SU-DHL-6 (cell line): ENCODE data around the gene GFOD1.
"Not testable (repeated sequence)": the region's sequence is repeated elsewhere in the genome, so short reads cannot be mapped to it uniquely, and the experiment has no call there.

Experiments
- H2AFZ ChIP-seq: fragments of 200-600 bp; sonication (generic); 2 replicates; pipeline ENCODE4 v1.6.1; 2014; ENCODE audit warnings: low read depth, mild to moderate bottlenecking, moderate library complexity, mixed read lengths, antibody characterized with exemption, low read length; ENCODE audit not compliant: severe bottlenecking
- H3F3A ChIP-seq: fragments of 200-600 bp; shearing (Covaris generic); 2 replicates; pipeline ENCODE4 v1.6.0; 2016; ENCODE audit warnings: antibody characterized with exemption, mild to moderate bottlenecking; ENCODE audit not compliant: insufficient read depth
- H3K27ac ChIP-seq: fragments of 200-600 bp; sonication (generic); 2 replicates; pipeline ENCODE4 v1.5.1; 2016; ENCODE audit warnings: low read depth, mild to moderate bottlenecking, low read length, moderate library complexity, mixed read lengths
- H3K27me3 ChIP-seq: fragments of 200-600 bp; sonication (generic), shearing (Covaris generic); 2 replicates; pipeline ENCODE4 v1.6.0; 2014; ENCODE audit warnings: mild to moderate bottlenecking, low read length
- H3K36me3 ChIP-seq: fragments of 200-600 bp; sonication (generic); 2 replicates; pipeline ENCODE4 v1.6.1; 2014; ENCODE audit warnings: mild to moderate bottlenecking, low read length, mixed read lengths
- H3K4me2 ChIP-seq: fragments of 300-600, 200-600 bp; shearing (Covaris generic), sonication (generic); 2 replicates; pipeline ENCODE4 v1.6.0; 2014; ENCODE audit warnings: low read length, low read depth, mild to moderate bottlenecking; ENCODE audit not compliant: poor library complexity, severe bottlenecking
- H3K4me3 ChIP-seq: fragments of 200-600 bp; sonication (generic); 2 replicates; pipeline ENCODE4 v1.5.1; 2014; ENCODE audit warnings: antibody characterized with exemption, low read length, mild to moderate bottlenecking, mixed read lengths; ENCODE audit not compliant: insufficient read depth, poor library complexity, severe bottlenecking
- H3K79me2 ChIP-seq: fragments of 200-600 bp; sonication (generic); 2 replicates; pipeline ENCODE4 v1.6.1; 2014; ENCODE audit warnings: mild to moderate bottlenecking, low read length, moderate library complexity; ENCODE audit not compliant: insufficient read depth
- H3K9ac ChIP-seq: fragments of 200-600 bp; sonication (generic); 2 replicates; pipeline ENCODE4 v1.7.0; 2014; ENCODE audit warnings: mild to moderate bottlenecking, low read length
- H3K9me2 ChIP-seq: fragments of 200-600 bp; sonication (generic); replicated peaks from 2 replicates; pipeline ENCODE4 v1.6.1; 2014; ENCODE audit warnings: low read length; ENCODE audit not compliant: insufficient read depth
- H3K9me3 ChIP-seq: fragments of 200-600 bp; sonication (generic); 2 replicates; pipeline ENCODE4 v1.6.1; 2014; ENCODE audit warnings: low read length, mixed read lengths; ENCODE audit not compliant: insufficient read depth
- H4K20me1 ChIP-seq: fragments of 200-600 bp; sonication (generic); 2 replicates; pipeline ENCODE4 v1.6.1; 2014; ENCODE audit warnings: low read depth, mild to moderate bottlenecking, antibody characterized with exemption, low read length, moderate library complexity, mixed read lengths
- EZH2phosphoT487 ChIP-seq: fragments of 200-600 bp; sonication (generic), shearing (Covaris generic); conservative IDR thresholded peaks from 2 replicates; pipeline ENCODE4 v1.6.1; 2018; ENCODE audit warnings: mild to moderate bottlenecking, antibody characterized with exemption, low read length, moderate library complexity, mixed read lengths
- TF ChIP-seq, protein P1 (sequence below): fragments of 200-600 bp; sonication (generic); IDR thresholded peaks from one replicate; pipeline ENCODE4 v1.5.1; 2017; ENCODE audit warnings: antibody characterized with exemption, mild to moderate bottlenecking, low read length, moderate library complexity; ENCODE audit not compliant: insufficient read depth, poor library complexity, severe bottlenecking

GFOD1 gene

GRCh38 chr6:13461805-13462204, 25.6 kb downstream of the GFOD1 start:
- H3K9ac ChIP-seq = no peak overlapping the region
- H3K9me3 ChIP-seq = no peaks in the 10 kb centered on the region
- H3K4me2 ChIP-seq = no peak overlapping the region
- TF ChIP-seq, protein P1, sequence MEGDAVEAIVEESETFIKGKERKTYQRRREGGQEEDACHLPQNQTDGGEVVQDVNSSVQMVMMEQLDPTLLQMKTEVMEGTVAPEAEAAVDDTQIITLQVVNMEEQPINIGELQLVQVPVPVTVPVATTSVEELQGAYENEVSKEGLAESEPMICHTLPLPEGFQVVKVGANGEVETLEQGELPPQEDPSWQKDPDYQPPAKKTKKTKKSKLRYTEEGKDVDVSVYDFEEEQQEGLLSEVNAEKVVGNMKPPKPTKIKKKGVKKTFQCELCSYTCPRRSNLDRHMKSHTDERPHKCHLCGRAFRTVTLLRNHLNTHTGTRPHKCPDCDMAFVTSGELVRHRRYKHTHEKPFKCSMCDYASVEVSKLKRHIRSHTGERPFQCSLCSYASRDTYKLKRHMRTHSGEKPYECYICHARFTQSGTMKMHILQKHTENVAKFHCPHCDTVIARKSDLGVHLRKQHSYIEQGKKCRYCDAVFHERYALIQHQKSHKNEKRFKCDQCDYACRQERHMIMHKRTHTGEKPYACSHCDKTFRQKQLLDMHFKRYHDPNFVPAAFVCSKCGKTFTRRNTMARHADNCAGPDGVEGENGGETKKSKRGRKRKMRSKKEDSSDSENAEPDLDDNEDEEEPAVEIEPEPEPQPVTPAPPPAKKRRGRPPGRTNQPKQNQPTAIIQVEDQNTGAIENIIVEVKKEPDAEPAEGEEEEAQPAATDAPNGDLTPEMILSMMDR = no peak
- TF ChIP-seq EZH2phosphoT487 = no peak
- H3K27ac ChIP-seq = no peak overlapping the region
- H2AFZ ChIP-seq = no peak overlapping the region
- no peak overlapping the region for H3K4me3 ChIP-seq
- H4K20me1 ChIP-seq = no peaks in the 10 kb centered on the region
- H3K79me2 ChIP-seq = no peaks in the 10 kb centered on the region
- no peaks in the 10 kb centered on the region for H3K27me3 ChIP-seq
- H3K9me2 ChIP-seq = no peaks in the 10 kb centered on the region
- no peaks in the 10 kb centered on the region for H3K36me3 ChIP-seq
- H3F3A ChIP-seq = no peaks in the 10 kb centered on the region

- H3K36me3 ChIP-seq = no peaks in the 10 kb centered on the region
- no peaks in the 10 kb centered on the region for H3K79me2 ChIP-seq
- TF ChIP-seq, protein P1 = no peak
- no peak for TF ChIP-seq EZH2phosphoT487
- no peak overlapping the region for H3K27ac ChIP-seq
- H3K9me2 ChIP-seq = no peaks in the 10 kb centered on the region
- H2AFZ ChIP-seq = no peak overlapping the region
- no peaks in the 10 kb centered on the region for H3K9me3 ChIP-seq
- H3K4me3 ChIP-seq = no peak overlapping the region
- H4K20me1 ChIP-seq = no peaks in the 10 kb centered on the region
- H3K27me3 ChIP-seq = no peaks in the 10 kb centered on the region
- H3F3A ChIP-seq = no peaks in the 10 kb centered on the region
- H3K9ac ChIP-seq = no peak overlapping the region
- no peak overlapping the region for H3K4me2 ChIP-seq
Observed at GRCh38 chr6:13461307-13461706, 26.1 kb downstream of the GFOD1 start.

DNA sequence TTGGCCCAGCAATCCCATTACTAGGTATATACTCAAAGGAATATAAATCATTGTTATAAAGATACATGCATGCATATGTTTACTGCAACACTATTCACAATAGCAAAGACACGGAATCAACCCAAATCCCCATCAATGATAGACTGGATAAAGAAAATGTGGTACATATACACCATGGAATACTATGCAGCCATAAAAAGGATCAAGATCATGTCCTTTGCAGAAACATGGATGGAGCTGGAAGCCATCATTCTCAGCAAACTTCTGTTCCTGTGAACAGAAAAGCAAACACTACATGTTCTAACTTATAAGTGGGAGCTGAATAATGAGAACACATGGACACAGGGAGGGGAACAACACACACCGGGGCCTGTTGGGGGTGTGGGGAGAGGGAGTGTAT, 27.1 kb downstream of the GFOD1 start:
- H3F3A ChIP-seq, H3K9me2 ChIP-seq, H3K27ac ChIP-seq, H3K36me3 ChIP-seq, H3K79me2 ChIP-seq, H3K27me3 ChIP-seq, H2AFZ ChIP-seq, H4K20me1 ChIP-seq, H3K9ac ChIP-seq, H3K4me3 ChIP-seq, H3K4me2 ChIP-seq, H3K9me3 ChIP-seq: not testable (repeated sequence)

DNA sequence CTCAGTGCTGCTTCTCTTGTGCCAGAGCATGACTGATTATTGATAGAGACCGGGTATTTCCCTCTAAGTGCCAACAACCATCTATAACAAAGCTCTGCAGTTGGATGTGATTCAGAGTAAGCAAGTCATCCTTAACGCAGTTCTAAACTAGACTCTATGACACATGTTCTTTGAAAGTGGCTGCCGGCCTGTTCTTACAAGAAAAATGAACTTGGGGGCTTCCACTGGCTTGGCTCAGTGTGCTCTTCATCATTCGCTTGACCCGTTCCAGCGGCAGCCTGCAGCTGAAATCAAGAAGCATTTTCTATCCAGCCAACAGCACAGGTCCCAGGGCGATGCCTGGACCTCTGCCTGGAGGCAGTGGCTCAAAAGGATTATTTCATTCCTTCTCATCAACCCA, 29.8 kb downstream of the GFOD1 start:
- Histone ChIP-seq H3K9ac (no peak overlapping the region), H3K79me2 (no peaks in the 10 kb centered on the region), H2AFZ (no peak overlapping the region), H3K9me3 (no peaks in the 10 kb centered on the region), H4K20me1 (no peaks in the 10 kb centered on the region), H3K27me3 (no peaks in the 10 kb centered on the region), H3K27ac (no peak overlapping the region), H3K4me2 (no peak overlapping the region), H3K36me3 (no peaks in the 10 kb centered on the region), H3K9me2 (no peaks in the 10 kb centered on the region), H3K4me3 (no peak overlapping the region), H3F3A (no peaks in the 10 kb centered on the region)
- TF ChIP-seq, protein P1 = no peak
- TF ChIP-seq EZH2phosphoT487 = no peak
